Breast epithelium (tissue), 3 donors: ENCODE measurements around the gene GNB1.

Experiments
- CTCF ChIP-seq, 3 donors: fragments of 450-650 bp; IDR thresholded peaks; one replicate each; pipeline ENCODE4 v1.5.1; 2016 to 2017; ENCODE audit warnings: antibody characterized with exemption in 3 of 3, mild to moderate bottlenecking in 3 of 3, moderate library complexity in 3 of 3
- POLR2A ChIP-seq: fragments of 450-650 bp; IDR thresholded peaks from one replicate; pipeline ENCODE4 v1.6.1; 2016; ENCODE audit warnings: antibody characterized with exemption, mild to moderate bottlenecking, moderate library complexity
- POLR2AphosphoS5 ChIP-seq, 3 donors: sonication (generic); formaldehyde crosslinking; IDR thresholded peaks; one replicate each; pipeline ENCODE4 v1.6.1; 2017; ENCODE audit warnings: antibody characterized with exemption in 3 of 3

- TF ChIP-seq POLR2A (no peak), CTCF (IDR thresholded peaks at IDR 0.05) (peak in 1 of 3 donors; percentile 32), POLR2AphosphoS5 (IDR thresholded peaks at IDR 0.05) (peak in 2 of 3 donors; percentile 28 to 38)
Observed at GRCh38 chr1:1778663-1779319, 112.1 kb downstream of the GNB1 start.
